ENCODE results near the gene REG3G.

GRCh38 chr2:78985558-78985957 lies 39.9 kb upstream of the REG3G start:
- TF ChIP-seq TARDBP (IDR thresholded peaks at IDR 0.05), result no peak
- TF ChIP-seq BHLHE40 (IDR thresholded peaks at IDR 0.05; ENCODE audit: borderline replicate concordance), result no peak
- TF ChIP-seq FOXA1 (IDR thresholded peaks at IDR 0.05), result no peak
- no peak for TF ChIP-seq SP1 (IDR thresholded peaks at IDR 0.05)
- no peak for TF ChIP-seq ELF4 (IDR thresholded peaks at IDR 0.05)
- no peak for TF ChIP-seq PKNOX1 (IDR thresholded peaks at IDR 0.05)
- TF ChIP-seq FOXM1 (IDR thresholded peaks at IDR 0.05; ENCODE audit: borderline replicate concordance), result no peak
- TF ChIP-seq FOXK2 (IDR thresholded peaks at IDR 0.05), result no peak
- no peak for TF ChIP-seq SUZ12 (IDR thresholded peaks at IDR 0.05)
